ENCODE results near the gene PEX3.

PEX3 gene

GRCh38 chr6:143515766-143516355, 65.3 kb downstream of the PEX3 start:
- no peak overlapping the region for H3K9ac ChIP-seq (ENCODE audit: low read length)
- no peak overlapping the region for H3K4me3 ChIP-seq (ENCODE audit: low read length)
- H3K4me1 ChIP-seq (ENCODE audit: control insufficient read depth, insufficient read depth, low read length), result peaks cover 9% of the 10 kb centered on the region
- H3K36me3 ChIP-seq (ENCODE audit: control insufficient read depth, insufficient read depth, low read length), result no peaks in the 10 kb centered on the region
- no peaks in the 10 kb centered on the region for H3K27me3 ChIP-seq (ENCODE audit: control insufficient read depth, insufficient read depth, low read length)
- H3K27ac ChIP-seq (ENCODE audit: low read depth, low read length), result no peak overlapping the region

DNA sequence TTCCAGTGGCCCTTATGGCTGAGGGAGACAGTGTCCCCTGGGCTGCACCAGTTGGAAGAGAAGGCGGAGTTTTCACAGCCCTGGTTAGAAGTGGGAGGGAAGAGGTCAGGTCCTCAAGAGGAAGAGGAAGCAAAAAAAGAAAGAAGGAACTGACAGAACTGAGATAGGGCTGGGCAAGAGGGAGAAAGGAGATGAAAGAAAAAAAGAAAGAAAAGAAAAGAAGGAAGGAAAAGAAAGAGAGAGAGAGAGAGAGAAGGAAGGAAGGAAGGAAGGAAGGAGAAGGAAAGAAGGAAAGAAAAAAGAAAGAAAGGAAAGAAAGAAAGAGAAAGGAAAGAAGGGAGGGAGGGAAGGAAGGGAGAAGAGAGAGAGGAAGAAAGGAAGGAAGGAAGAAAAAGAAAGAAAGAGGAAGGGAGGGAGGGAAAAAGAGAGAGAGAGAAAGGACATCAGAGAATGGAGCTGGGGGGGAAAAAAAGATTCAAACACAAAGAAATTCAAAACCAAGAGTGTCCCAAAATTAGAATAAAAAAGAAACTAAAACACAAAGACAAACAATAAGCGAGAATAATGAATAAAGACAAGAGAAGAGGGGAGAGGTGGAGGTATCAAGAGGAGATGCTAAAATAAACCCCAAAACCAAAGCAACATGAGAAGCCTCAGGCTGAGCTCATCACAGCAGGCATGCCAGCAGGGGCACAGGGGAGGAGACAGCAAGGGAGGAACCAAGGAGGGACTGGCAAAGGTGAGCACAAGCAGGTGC, 66.3 kb downstream of the PEX3 start:
- Histone ChIP-seq H3K27ac (ENCODE audit: low read depth, low read length) (no peak overlapping the region), H3K27me3 (ENCODE audit: control insufficient read depth, insufficient read depth, low read length) (no peaks in the 10 kb centered on the region), H3K4me1 (ENCODE audit: control insufficient read depth, insufficient read depth, low read length) (peaks cover 8% of the 10 kb centered on the region), H3K9ac (ENCODE audit: low read length) (no peak overlapping the region), H3K36me3 (ENCODE audit: control insufficient read depth, insufficient read depth, low read length) (no peaks in the 10 kb centered on the region), H3K4me3 (ENCODE audit: low read length) (no peak overlapping the region)

DNA sequence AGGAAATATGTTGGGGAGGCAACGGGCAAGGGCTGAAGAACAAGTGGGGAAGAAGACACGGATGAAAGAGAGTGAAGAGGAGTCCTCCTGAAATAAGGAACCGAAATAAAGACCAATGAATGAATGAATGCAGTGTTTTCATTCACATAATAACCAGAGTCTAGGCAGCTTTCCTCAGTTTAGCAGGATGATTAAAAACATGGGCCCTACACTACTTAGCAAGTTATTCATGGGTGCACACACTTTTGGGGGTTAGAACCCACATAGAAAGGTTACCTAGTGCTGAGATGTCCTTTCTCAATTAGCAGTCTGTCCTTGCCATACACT, 66.8 kb downstream of the PEX3 start:
- Histone ChIP-seq H3K9ac (ENCODE audit: low read length) (no peak overlapping the region), H3K4me1 (ENCODE audit: control insufficient read depth, insufficient read depth, low read length) (peaks cover 6% of the 10 kb centered on the region), H3K4me3 (ENCODE audit: low read length) (no peak overlapping the region), H3K36me3 (ENCODE audit: control insufficient read depth, insufficient read depth, low read length) (no peaks in the 10 kb centered on the region), H3K27me3 (ENCODE audit: control insufficient read depth, insufficient read depth, low read length) (no peaks in the 10 kb centered on the region), H3K27ac (ENCODE audit: low read depth, low read length) (no peak overlapping the region)

GRCh38 chr6:143522039-143522600, 71.5 kb downstream of the PEX3 start:
- no peaks in the 10 kb centered on the region for H3K27me3 ChIP-seq (ENCODE audit: control insufficient read depth, insufficient read depth, low read length)
- no peaks in the 10 kb centered on the region for H3K4me1 ChIP-seq (ENCODE audit: control insufficient read depth, insufficient read depth, low read length)
- no peak overlapping the region for H3K27ac ChIP-seq (ENCODE audit: low read depth, low read length)
- no peaks in the 10 kb centered on the region for H3K36me3 ChIP-seq (ENCODE audit: control insufficient read depth, insufficient read depth, low read length)
- no peak overlapping the region for H3K4me3 ChIP-seq (ENCODE audit: low read length)
- no peak overlapping the region for H3K9ac ChIP-seq (ENCODE audit: low read length)

GRCh38 chr6:143525356-143525755, 74.8 kb downstream of the PEX3 start:
- no peak overlapping the region for H3K9ac ChIP-seq (ENCODE audit: low read length)
- no peak overlapping the region for H3K4me3 ChIP-seq (ENCODE audit: low read length)
- no peak overlapping the region for H3K27ac ChIP-seq (ENCODE audit: low read depth, low read length)
- H3K27me3 ChIP-seq (ENCODE audit: control insufficient read depth, insufficient read depth, low read length), result no peaks in the 10 kb centered on the region
- no peaks in the 10 kb centered on the region for H3K36me3 ChIP-seq (ENCODE audit: control insufficient read depth, insufficient read depth, low read length)
- no peaks in the 10 kb centered on the region for H3K4me1 ChIP-seq (ENCODE audit: control insufficient read depth, insufficient read depth, low read length)

GRCh38 chr6:143527677-143528076, 77.1 kb downstream of the PEX3 start:
- no peaks in the 10 kb centered on the region for H3K36me3 ChIP-seq (ENCODE audit: control insufficient read depth, insufficient read depth, low read length)
- no peak overlapping the region for H3K27ac ChIP-seq (ENCODE audit: low read depth, low read length)
- H3K4me1 ChIP-seq (ENCODE audit: control insufficient read depth, insufficient read depth, low read length), result no peaks in the 10 kb centered on the region

DNA sequence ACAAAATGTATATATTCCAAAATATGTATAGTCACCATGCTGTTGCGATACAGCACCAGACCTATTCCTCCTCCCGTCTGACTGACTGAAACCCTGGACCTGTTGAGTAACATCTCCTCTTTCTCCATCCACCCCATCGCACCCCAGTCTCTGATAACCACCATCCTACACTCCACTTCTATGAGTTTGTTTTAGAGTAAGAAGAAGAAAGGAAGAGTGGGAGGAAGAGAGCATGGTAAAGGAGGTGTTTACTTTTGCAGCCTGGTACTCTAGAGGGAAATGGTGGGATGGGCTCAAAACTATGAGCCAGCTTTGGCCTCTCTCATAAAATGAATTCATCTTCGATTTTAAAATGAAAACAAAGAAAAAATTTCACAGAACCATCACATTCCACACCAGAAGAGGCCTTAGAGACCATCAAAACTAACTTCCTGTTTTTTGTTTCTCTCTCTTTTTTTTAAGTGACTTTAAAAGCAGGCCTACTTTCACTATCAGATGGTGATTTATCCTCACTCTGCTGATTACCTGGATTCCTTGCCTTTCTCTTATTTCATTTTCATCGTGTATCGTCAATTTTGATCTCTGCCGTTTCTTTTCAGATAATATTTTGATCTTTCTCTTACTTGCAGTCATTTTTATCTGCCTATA, 77.7 kb downstream of the PEX3 start:
- Histone ChIP-seq H3K27ac (ENCODE audit: low read depth, low read length) (no peak overlapping the region), H3K4me1 (ENCODE audit: control insufficient read depth, insufficient read depth, low read length) (no peaks in the 10 kb centered on the region), H3K27me3 (ENCODE audit: control insufficient read depth, insufficient read depth, low read length) (no peaks in the 10 kb centered on the region), H3K9ac (ENCODE audit: low read length) (no peak overlapping the region), H3K36me3 (ENCODE audit: control insufficient read depth, insufficient read depth, low read length) (no peaks in the 10 kb centered on the region), H3K4me3 (ENCODE audit: low read length) (no peak overlapping the region)

More at GRCh38 chr6:143527677-143528076, 77.1 kb downstream of the PEX3 start:
- Histone ChIP-seq H3K27me3 (ENCODE audit: control insufficient read depth, insufficient read depth, low read length) (no peaks in the 10 kb centered on the region), H3K9ac (ENCODE audit: low read length) (no peak overlapping the region), H3K4me3 (ENCODE audit: low read length) (no peak overlapping the region)

GRCh38 chr6:143529095-143529494, 78.5 kb downstream of the PEX3 start:
- no peak overlapping the region for H3K27ac ChIP-seq (ENCODE audit: low read depth, low read length)
- H3K4me1 ChIP-seq (ENCODE audit: control insufficient read depth, insufficient read depth, low read length), result no peaks in the 10 kb centered on the region
- H3K9ac ChIP-seq (ENCODE audit: low read length), result no peak overlapping the region
- H3K36me3 ChIP-seq (ENCODE audit: control insufficient read depth, insufficient read depth, low read length), result no peaks in the 10 kb centered on the region
- no peaks in the 10 kb centered on the region for H3K27me3 ChIP-seq (ENCODE audit: control insufficient read depth, insufficient read depth, low read length)
- no peak overlapping the region for H3K4me3 ChIP-seq (ENCODE audit: low read length)

- H3K4me1 ChIP-seq (ENCODE audit: control insufficient read depth, insufficient read depth, low read length), result no peaks in the 10 kb centered on the region
- H3K27me3 ChIP-seq (ENCODE audit: control insufficient read depth, insufficient read depth, low read length), result no peaks in the 10 kb centered on the region
- no peak overlapping the region for H3K4me3 ChIP-seq (ENCODE audit: low read length)
- no peak overlapping the region for H3K9ac ChIP-seq (ENCODE audit: low read length)
- no peak overlapping the region for H3K27ac ChIP-seq (ENCODE audit: low read depth, low read length)
- no peaks in the 10 kb centered on the region for H3K36me3 ChIP-seq (ENCODE audit: control insufficient read depth, insufficient read depth, low read length)
Observed at GRCh38 chr6:143531720-143532499, 81.3 kb downstream of the PEX3 start.

DNA sequence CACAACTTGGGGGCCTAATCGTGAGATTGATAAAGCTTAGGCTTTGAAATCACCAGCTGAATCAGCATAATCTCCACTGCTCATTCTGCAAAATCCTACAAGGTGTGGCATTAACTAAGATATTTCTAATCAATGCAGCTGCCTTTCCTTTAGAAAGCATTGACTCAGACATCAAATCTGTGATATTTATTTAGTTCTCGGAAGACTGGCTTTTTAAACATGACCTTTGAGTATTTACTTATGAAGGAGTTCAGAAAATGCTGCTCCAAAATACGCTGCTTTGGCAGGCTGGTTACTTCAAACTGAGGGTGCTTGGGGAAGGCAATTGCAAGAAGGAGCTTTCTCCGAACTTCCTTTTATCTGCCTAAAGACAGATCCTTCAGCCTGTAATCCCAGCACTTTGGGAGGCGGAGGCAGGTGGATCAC, 84.6 kb downstream of the PEX3 start:
- Histone ChIP-seq H3K36me3 (ENCODE audit: control insufficient read depth, insufficient read depth, low read length) (no peaks in the 10 kb centered on the region), H3K4me3 (ENCODE audit: low read length) (no peak overlapping the region), H3K27ac (ENCODE audit: low read depth, low read length) (no peak overlapping the region), H3K4me1 (ENCODE audit: control insufficient read depth, insufficient read depth, low read length) (no peaks in the 10 kb centered on the region), H3K9ac (ENCODE audit: low read length) (no peak overlapping the region), H3K27me3 (ENCODE audit: control insufficient read depth, insufficient read depth, low read length) (no peaks in the 10 kb centered on the region)

DNA sequence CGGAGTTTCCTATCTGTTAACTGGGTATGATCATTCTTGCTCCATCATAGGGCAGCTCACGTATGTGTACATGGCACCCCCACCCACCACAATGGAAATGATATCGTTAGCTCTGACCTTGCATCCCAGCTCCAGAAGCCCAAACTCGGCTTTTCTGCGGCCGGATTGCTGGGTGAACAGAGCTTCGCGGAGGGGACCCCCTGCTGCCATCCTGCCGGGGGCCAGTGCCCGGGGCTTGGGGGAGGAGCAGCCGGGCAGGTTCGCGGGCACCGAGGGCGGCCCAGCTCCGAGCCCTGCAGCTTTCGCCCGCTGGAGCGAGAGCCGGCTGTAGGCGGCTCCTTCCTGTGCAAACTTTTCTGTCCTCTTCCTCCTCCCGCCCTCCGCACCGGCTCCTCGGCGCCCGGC, 85.9 kb downstream of the PEX3 start:
- Histone ChIP-seq H3K4me3 (ENCODE audit: low read length) (peak overlapping the region; percentile 80), H3K9ac (ENCODE audit: low read length) (peak overlapping the region; percentile 17), H3K27me3 (ENCODE audit: control insufficient read depth, insufficient read depth, low read length) (no peaks in the 10 kb centered on the region), H3K4me1 (ENCODE audit: control insufficient read depth, insufficient read depth, low read length) (no peaks in the 10 kb centered on the region), H3K27ac (ENCODE audit: low read depth, low read length) (peak overlapping the region; percentile 4), H3K36me3 (ENCODE audit: control insufficient read depth, insufficient read depth, low read length) (no peaks in the 10 kb centered on the region)

All from rectal smooth muscle tissue (tissue), 1 donor.